HG03097 (cell line): ENCODE measurements around the gene TNS1.

Experiments used
- ATAC-seq: cut with Tn5 transposase; IDR thresholded peaks from one replicate; pipeline ENCODE4 v1.9.1; 2021; ENCODE audit not compliant: unreplicated experiment, low FRiP score

The TNS1 gene

GRCh38 chr2:217934321-217935131 is 68.3 kb downstream of the TNS1 start:
- no peak for ATAC-seq

- no peak for ATAC-seq
These were observed 69.2 kb downstream of the TNS1 start for GRCh38 chr2:217933617-217933993.

- ATAC-seq, result no peak
These were observed 69.8 kb downstream of the TNS1 start for GRCh38 chr2:217932803-217933616.

GRCh38 chr2:217931846-217932560 is 70.8 kb downstream of the TNS1 start:
- no peak for ATAC-seq

- no peak for ATAC-seq
These were observed 71.8 kb downstream of the TNS1 start for GRCh38 chr2:217930761-217931563.

GRCh38 chr2:217929757-217930707 is 72.8 kb downstream of the TNS1 start:
- ATAC-seq, result no peak

GRCh38 chr2:217929272-217929671 is 73.5 kb downstream of the TNS1 start:
- no peak for ATAC-seq

- no peak for ATAC-seq
These were observed 74.2 kb downstream of the TNS1 start for GRCh38 chr2:217928324-217929181.

GRCh38 chr2:217927601-217928323 is 75.0 kb downstream of the TNS1 start:
- ATAC-seq, result no peak

GRCh38 chr2:217926801-217927200 is 76.0 kb downstream of the TNS1 start:
- no peak for ATAC-seq

- no peak for ATAC-seq
These were observed 78.4 kb downstream of the TNS1 start for GRCh38 chr2:217924346-217924901.

GRCh38 chr2:217923007-217923686 is 79.6 kb downstream of the TNS1 start:
- ATAC-seq, result no peak

GRCh38 chr2:217922101-217923006 is 80.4 kb downstream of the TNS1 start:
- no peak for ATAC-seq

- no peak for ATAC-seq
These were observed 81.8 kb downstream of the TNS1 start for GRCh38 chr2:217920879-217921603.

- no peak for ATAC-seq
These were observed 82.9 kb downstream of the TNS1 start for GRCh38 chr2:217919781-217920351.
